Lower lobe of right lung (tissue), 2 donors: ENCODE data around the gene ANOS1. TPM values are rescaled to one million over a fixed set of nuclear protein-coding genes. Genes with fewer than 3 reads are reported as not detected.
A peak's percentile ranks its signal among the peaks of the same experiment; 100 is the strongest.

Experiments used
- ATAC-seq, 2 donors: fragments of 200-7000 bp; cut with Tn5 transposase; one replicate each; pipeline ENCODE4 v1.9.1; 2020 to 2022; ENCODE audit warnings: mild to moderate bottlenecking in 2 of 2, moderate library complexity in 2 of 2
- DNase-seq: peaks from one replicate; pipeline ENCODE4 v3.0.0-alpha.2; 2020
- H3K27ac ChIP-seq: fragments of 200-600 bp; one replicate; pipeline ENCODE4 v1.8.0; 2022
- H3K27me3 ChIP-seq: fragments of 200-600 bp; one replicate; pipeline ENCODE4 v1.8.0; 2022; ENCODE audit warnings: low read depth
- H3K36me3 ChIP-seq: fragments of 200-600 bp; one replicate; pipeline ENCODE4 v1.8.0; 2022; ENCODE audit warnings: mild to moderate bottlenecking
- H3K4me1 ChIP-seq: fragments of 200-600 bp; one replicate; pipeline ENCODE4 v1.8.0; 2022
- H3K4me3 ChIP-seq: fragments of 200-600 bp; one replicate; pipeline ENCODE4 v1.8.0; 2022; ENCODE audit warnings: mild to moderate bottlenecking
- H3K9me3 ChIP-seq: fragments of 200-600 bp; one replicate; pipeline ENCODE4 v1.8.0; 2022
- CTCF ChIP-seq: fragments of 200-600 bp; IDR thresholded peaks from one replicate; pipeline ENCODE4 v1.8.0; 2022; ENCODE audit warnings: antibody characterized with exemption, mild to moderate bottlenecking
- intact Hi-C: fragments of 100-400 bp; cut with DNase I; formaldehyde crosslinking; loops from one replicate; pipeline ENCODE4 v1.11.0; 2022
- total RNA-seq: library from RNA; stranded (reverse); fragmentation: NEBNext Ultra II Directional; extraction: Animal tissue kit (Norgen Biotek cat#: 25700); gene quantifications from one replicate; pipeline ENCODE4 v1.2.1, GENCODE V29; 2021
- donor health status: DM: no; HTN: yes; CAD: no; lungs with severe emphysema.

ANOS1 gene
- total RNA-seq, 1 donor from 2014 or later = 46.2 TPM

GRCh38 chrX:8755116-8755515 lies 23.2 kb upstream of the ANOS1 start:
- H3K27ac ChIP-seq = no peak overlapping the region
- no peaks in the 10 kb centered on the region for H3K9me3 ChIP-seq
- no peaks in the 10 kb centered on the region for H3K4me1 ChIP-seq
- no peaks in the 10 kb centered on the region for H3K27me3 ChIP-seq
- no peak overlapping the region for H3K4me3 ChIP-seq
- DNase-seq = no peak
- intact Hi-C loops = no loop called here
- H3K36me3 ChIP-seq = no peaks in the 10 kb centered on the region
- no peak for ATAC-seq
- no peak for TF ChIP-seq CTCF

- H3K9me3 ChIP-seq = no peaks in the 10 kb centered on the region
- H3K4me3 ChIP-seq = no peak overlapping the region
- intact Hi-C loops = no loop called here
- peak in 1 of 2 donors; percentile 62 for ATAC-seq
- H3K27ac ChIP-seq = no peak overlapping the region
- no peaks in the 10 kb centered on the region for H3K36me3 ChIP-seq
- TF ChIP-seq CTCF = no peak
- no peak for DNase-seq
- no peaks in the 10 kb centered on the region for H3K4me1 ChIP-seq
- H3K27me3 ChIP-seq = no peaks in the 10 kb centered on the region
Measured at GRCh38 chrX:8749697-8750096, 17.8 kb upstream of the ANOS1 start.

- ATAC-seq (peak in 1 of 2 donors; percentile 74), DNase-seq (no peak)
- no peaks in the 10 kb centered on the region for H3K27me3 ChIP-seq
Measured at GRCh38 chrX:8748855-8749254, 16.9 kb upstream of the ANOS1 start.

GRCh38 chrX:8743126-8743732 lies 11.3 kb upstream of the ANOS1 start:
- DNase-seq (peak; percentile 62), ATAC-seq (peak in 1 of 2 donors; percentile 64)
- no peak overlapping the region for H3K4me3 ChIP-seq
- no peaks in the 10 kb centered on the region for H3K9me3 ChIP-seq
- TF ChIP-seq CTCF = peak; percentile 58
- no peaks in the 10 kb centered on the region for H3K4me1 ChIP-seq
- H3K27me3 ChIP-seq = no peaks in the 10 kb centered on the region
- H3K27ac ChIP-seq = no peak overlapping the region
- intact Hi-C loops = no loop called here
- no peaks in the 10 kb centered on the region for H3K36me3 ChIP-seq

More at GRCh38 chrX:8748855-8749254, 16.9 kb upstream of the ANOS1 start:
- intact Hi-C loops = no loop called here
- Histone ChIP-seq H3K4me1 (no peaks in the 10 kb centered on the region), H3K36me3 (no peaks in the 10 kb centered on the region), H3K4me3 (no peak overlapping the region), H3K27ac (no peak overlapping the region), H3K9me3 (no peaks in the 10 kb centered on the region)
- TF ChIP-seq CTCF = peak; percentile 44

- H3K4me3 ChIP-seq = no peak overlapping the region
- TF ChIP-seq CTCF = no peak
- ATAC-seq (no peak), DNase-seq (no peak)
- no peaks in the 10 kb centered on the region for H3K36me3 ChIP-seq
- H3K27me3 ChIP-seq = no peaks in the 10 kb centered on the region
- no peaks in the 10 kb centered on the region for H3K9me3 ChIP-seq
- no peak overlapping the region for H3K27ac ChIP-seq
- intact Hi-C loops = no loop called here
- H3K4me1 ChIP-seq = no peaks in the 10 kb centered on the region
Measured at GRCh38 chrX:8741981-8742380, 10.0 kb upstream of the ANOS1 start.
